ENCODE data around the gene OTUD5. TPM values are rescaled to one million over a fixed set of nuclear protein-coding genes. Genes with fewer than 3 reads are reported as not detected.
"Not testable (repeated sequence)": the region's sequence is repeated elsewhere in the genome, so short reads cannot be mapped to it uniquely, and the experiment has no call there.

The OTUD5 gene
- total RNA-seq, 2 donors from 2014 or later, result 91.0 to 91.6 TPM

DNA sequence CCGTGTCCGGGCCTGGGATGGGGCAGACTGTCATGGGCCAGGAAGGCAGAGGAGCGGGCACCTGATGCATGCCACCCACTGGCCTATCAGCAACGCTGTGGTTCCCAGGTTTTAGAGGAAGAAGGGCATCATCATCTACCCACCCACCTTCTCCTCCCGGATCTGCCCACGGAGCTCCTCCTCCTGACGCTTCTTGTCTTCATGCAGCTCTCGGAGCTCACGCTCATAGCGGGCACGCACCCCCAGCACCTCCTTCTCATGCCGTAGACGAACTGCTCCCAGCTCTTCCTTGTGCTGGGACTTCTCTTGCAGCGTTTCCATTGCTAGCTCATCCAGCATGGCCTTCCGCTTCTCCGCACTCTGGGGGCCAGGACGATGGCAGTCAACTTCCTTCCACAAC lies 25.7 kb upstream of the OTUD5 start:
- Mint-ChIP-seq H3K4me3 (no peak overlapping the region), H3K36me3 (ENCODE audit: low read depth) (peaks cover 10% of the 10 kb centered on the region), H3K4me1 (no peaks in the 10 kb centered on the region), H3K27ac (no peak overlapping the region), H3K27me3 (no peaks in the 10 kb centered on the region)
- DNase-seq, result no peak
- no peaks in the 10 kb centered on the region for H3K9me3 ChIP-seq (ENCODE audit: control insufficient read depth, low read length, poor library complexity, severe bottlenecking)
- no peak for ATAC-seq

DNA sequence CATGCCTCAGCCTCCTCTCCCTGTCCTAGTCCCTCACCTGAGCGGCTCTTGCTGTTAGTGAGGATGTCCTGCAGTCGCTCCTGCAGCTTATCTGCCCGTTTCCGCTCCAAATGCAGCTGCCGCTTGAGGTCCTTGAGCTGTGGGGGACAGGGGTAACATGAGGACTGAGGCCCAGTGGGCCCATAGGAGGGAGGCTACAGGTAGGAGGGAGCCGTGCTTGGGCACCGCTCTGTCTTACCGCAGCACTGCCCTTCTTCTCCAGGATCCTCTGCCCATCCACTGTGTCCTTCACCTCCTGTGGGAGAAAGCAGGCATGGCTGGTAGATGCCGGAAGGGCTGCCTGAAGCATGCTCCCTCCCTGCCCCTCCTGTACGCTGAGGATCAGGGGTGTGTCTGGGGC lies 23.8 kb upstream of the OTUD5 start:
- no peak overlapping the region for H3K4me3 Mint-ChIP-seq
- no peaks in the 10 kb centered on the region for H3K27me3 Mint-ChIP-seq
- H3K27ac Mint-ChIP-seq, result no peak overlapping the region
- H3K4me1 Mint-ChIP-seq, result no peaks in the 10 kb centered on the region
- ATAC-seq (no peak), DNase-seq (no peak)
- H3K36me3 Mint-ChIP-seq (ENCODE audit: low read depth), result peaks cover 10% of the 10 kb centered on the region
- no peaks in the 10 kb centered on the region for H3K9me3 ChIP-seq (ENCODE audit: control insufficient read depth, low read length, poor library complexity, severe bottlenecking)

DNA sequence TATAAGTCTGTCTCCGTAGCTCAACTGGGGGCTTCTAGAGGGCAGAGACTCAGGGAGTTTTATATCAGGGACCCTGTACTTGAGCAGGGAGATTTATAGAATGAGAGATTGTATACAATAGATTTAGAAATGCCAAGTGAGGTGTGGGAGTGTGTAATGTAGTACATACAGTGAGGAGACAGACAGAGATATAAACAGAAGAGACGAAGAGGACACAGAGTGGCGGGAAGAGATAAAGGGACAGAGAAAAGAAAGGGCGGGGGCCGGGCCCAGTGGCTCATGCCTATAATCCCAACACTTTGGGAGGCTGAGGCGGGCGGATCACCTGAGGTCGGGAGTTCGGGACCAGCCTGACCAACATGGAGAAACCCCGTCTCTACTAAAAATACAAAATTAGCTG lies 22.9 kb upstream of the OTUD5 start:
- not testable (repeated sequence) for H3K4me1 Mint-ChIP-seq; H3K4me3 Mint-ChIP-seq; H3K27me3 Mint-ChIP-seq; ATAC-seq; H3K9me3 ChIP-seq (ENCODE audit: control insufficient read depth, low read length, poor library complexity, severe bottlenecking); DNase-seq; H3K27ac Mint-ChIP-seq
- peaks cover 11% of the 10 kb centered on the region for H3K36me3 Mint-ChIP-seq (ENCODE audit: low read depth)

DNA sequence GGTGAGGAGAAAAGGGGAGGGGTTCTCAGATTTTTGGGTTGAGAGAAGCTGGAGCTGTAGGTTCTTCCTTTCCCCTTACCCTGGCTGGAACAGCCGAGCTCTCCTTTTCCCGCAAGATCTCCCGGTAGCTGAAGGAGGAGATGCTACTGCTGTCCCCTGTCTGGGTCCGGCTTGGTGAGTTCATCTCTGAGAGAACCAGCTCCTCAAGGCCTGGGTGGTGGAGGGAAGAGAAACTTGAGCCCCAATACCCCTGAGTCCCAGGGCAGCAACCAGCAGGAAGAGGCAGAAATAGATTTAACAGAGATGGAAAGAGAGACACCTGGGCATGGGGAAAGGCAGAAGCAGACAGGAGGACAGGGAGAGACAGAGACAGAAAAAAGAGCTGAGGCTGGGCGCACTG lies 20.8 kb upstream of the OTUD5 start:
- Mint-ChIP-seq H3K4me3 (no peak overlapping the region), H3K27me3 (no peaks in the 10 kb centered on the region), H3K27ac (no peak overlapping the region), H3K36me3 (ENCODE audit: low read depth) (peaks cover 17% of the 10 kb centered on the region), H3K4me1 (peaks cover 8% of the 10 kb centered on the region)
- DNase-seq (no peak), ATAC-seq (no peak)
- H3K9me3 ChIP-seq (ENCODE audit: control insufficient read depth, low read length, poor library complexity, severe bottlenecking), result no peaks in the 10 kb centered on the region

DNA sequence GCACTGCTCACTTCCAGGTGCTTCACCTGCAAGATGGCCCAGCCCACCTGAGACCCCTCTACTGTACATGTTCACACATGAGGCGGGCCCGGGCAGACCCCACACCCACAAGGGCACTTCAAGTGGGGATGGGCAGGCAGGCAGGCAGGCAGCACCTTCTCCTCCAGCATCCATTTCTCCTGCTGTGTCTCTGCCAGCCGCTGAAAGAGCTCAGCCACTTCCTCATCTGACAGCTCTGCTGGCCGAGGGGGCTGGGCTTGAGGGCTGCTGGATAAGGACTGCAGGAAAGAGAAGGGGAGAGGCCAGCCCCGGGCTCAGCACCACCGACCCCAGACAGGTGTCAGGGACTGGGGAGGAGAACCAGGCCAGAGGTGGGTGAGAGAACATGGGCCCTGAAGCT lies 18.7 kb upstream of the OTUD5 start:
- Mint-ChIP-seq H3K27me3 (no peaks in the 10 kb centered on the region), H3K4me3 (no peak overlapping the region), H3K27ac (no peak overlapping the region), H3K4me1 (peaks cover 15% of the 10 kb centered on the region), H3K36me3 (ENCODE audit: low read depth) (peaks cover 17% of the 10 kb centered on the region)
- DNase-seq (no peak), ATAC-seq (no peak)
- no peaks in the 10 kb centered on the region for H3K9me3 ChIP-seq (ENCODE audit: control insufficient read depth, low read length, poor library complexity, severe bottlenecking)

DNA sequence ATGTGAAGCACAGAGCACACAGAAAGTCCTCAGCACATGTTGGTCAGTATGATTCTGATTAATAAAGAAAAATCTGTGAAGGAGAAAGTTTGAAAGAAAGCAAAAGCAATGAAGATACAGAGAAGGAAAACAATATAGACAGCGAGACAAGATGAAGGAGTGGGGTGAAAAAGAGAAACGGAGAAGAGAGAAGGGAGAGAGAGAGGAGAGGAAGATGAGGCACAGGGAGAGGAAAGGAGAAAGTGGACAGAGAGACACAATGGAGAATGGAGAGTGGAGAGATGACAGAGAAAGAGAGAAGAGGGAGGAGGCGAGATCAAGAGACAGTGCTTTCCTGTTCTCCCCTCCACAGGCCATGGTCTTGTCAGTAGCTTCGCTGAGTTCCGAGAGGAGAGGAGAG lies 18.1 kb upstream of the OTUD5 start:
- Mint-ChIP-seq H3K4me1 (peaks cover 15% of the 10 kb centered on the region), H3K36me3 (ENCODE audit: low read depth) (peaks cover 14% of the 10 kb centered on the region), H3K27ac (no peak overlapping the region), H3K4me3 (no peak overlapping the region), H3K27me3 (no peaks in the 10 kb centered on the region)
- DNase-seq, result no peak
- no peaks in the 10 kb centered on the region for H3K9me3 ChIP-seq (ENCODE audit: control insufficient read depth, low read length, poor library complexity, severe bottlenecking)
- no peak for ATAC-seq

DNA sequence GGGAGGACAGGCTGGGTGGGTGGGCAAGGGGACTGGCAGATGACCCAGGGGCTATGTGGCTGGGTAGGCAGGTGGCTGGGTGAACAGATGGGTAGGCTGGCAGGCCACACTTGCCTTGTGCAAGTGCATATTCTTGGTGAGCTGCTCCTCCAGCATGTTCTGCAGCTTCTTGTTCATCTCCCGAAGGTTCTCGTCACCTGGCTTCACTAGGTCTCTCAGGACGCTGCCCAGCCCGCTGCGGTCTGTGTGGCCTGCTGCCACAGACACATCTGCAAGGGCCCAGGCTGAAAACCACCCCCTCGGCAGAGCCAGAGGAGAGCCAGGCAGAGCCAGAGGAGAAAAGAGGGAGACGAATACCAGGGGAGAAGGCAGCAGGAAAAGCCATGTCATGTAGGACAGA lies 17.6 kb upstream of the OTUD5 start:
- Mint-ChIP-seq H3K27me3 (no peaks in the 10 kb centered on the region), H3K4me3 (no peak overlapping the region), H3K27ac (peak overlapping the region; percentile 72), H3K36me3 (ENCODE audit: low read depth) (peaks cover 12% of the 10 kb centered on the region), H3K4me1 (peaks cover 15% of the 10 kb centered on the region)
- DNase-seq (no peak), ATAC-seq (no peak)
- H3K9me3 ChIP-seq (ENCODE audit: control insufficient read depth, low read length, poor library complexity, severe bottlenecking), result no peaks in the 10 kb centered on the region

DNA sequence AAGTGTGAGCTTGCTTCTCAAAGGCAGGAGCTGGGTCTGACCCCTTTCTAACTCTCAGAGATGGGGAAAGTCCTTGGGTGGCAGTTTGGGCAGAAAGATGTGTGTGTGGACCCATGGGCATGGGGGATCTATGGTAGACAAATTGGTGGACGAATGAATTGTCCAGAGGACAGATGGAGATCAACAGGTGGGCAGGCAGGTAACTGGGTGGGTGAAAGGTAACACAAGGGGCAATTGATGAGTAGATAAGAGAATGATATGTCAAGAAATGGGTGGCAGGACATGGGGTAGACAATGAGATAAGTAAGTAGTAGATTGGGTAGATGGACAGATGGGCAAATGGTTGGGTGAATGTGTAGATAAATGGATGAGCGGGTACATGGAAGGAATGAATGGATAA lies 17.2 kb upstream of the OTUD5 start:
- H3K4me3 Mint-ChIP-seq, result no peak overlapping the region
- H3K36me3 Mint-ChIP-seq (ENCODE audit: low read depth), result peaks cover 12% of the 10 kb centered on the region

DNA sequence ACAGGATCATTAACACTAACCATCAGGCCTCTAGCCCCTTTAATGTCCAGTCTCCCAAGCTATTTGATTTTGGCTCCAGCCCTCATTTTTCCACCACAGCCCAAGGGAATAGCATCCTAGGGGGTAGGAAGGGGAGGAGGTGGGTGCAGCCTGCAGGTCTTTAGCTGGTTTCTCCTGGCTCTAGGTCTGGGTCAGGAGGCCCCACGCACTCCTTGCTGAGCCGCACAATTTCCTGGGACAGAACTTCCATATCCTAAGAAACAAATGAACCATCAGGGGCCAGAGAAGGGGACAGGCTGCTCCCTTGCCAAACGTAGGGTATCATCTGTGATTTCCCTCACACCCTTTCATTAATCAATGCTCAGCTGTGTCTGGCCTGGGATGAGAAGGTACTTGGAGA lies 16.6 kb upstream of the OTUD5 start:
- peak overlapping the region; percentile 72 for H3K27ac Mint-ChIP-seq
- H3K4me3 Mint-ChIP-seq, result no peak overlapping the region
- H3K27me3 Mint-ChIP-seq, result no peaks in the 10 kb centered on the region
- H3K36me3 Mint-ChIP-seq (ENCODE audit: low read depth), result peaks cover 12% of the 10 kb centered on the region
- H3K9me3 ChIP-seq (ENCODE audit: control insufficient read depth, low read length, poor library complexity, severe bottlenecking), result no peaks in the 10 kb centered on the region
- DNase-seq (no peak), ATAC-seq (no peak)
- peaks cover 15% of the 10 kb centered on the region for H3K4me1 Mint-ChIP-seq

More for the DNA sequence above, 17.2 kb upstream of the OTUD5 start:
- H3K9me3 ChIP-seq (ENCODE audit: control insufficient read depth, low read length, poor library complexity, severe bottlenecking), result no peaks in the 10 kb centered on the region
- ATAC-seq, result no peak
- H3K4me1 Mint-ChIP-seq, result peaks cover 15% of the 10 kb centered on the region
- no peaks in the 10 kb centered on the region for H3K27me3 Mint-ChIP-seq
- H3K27ac Mint-ChIP-seq, result peak overlapping the region; percentile 72
- no peak for DNase-seq

DNA sequence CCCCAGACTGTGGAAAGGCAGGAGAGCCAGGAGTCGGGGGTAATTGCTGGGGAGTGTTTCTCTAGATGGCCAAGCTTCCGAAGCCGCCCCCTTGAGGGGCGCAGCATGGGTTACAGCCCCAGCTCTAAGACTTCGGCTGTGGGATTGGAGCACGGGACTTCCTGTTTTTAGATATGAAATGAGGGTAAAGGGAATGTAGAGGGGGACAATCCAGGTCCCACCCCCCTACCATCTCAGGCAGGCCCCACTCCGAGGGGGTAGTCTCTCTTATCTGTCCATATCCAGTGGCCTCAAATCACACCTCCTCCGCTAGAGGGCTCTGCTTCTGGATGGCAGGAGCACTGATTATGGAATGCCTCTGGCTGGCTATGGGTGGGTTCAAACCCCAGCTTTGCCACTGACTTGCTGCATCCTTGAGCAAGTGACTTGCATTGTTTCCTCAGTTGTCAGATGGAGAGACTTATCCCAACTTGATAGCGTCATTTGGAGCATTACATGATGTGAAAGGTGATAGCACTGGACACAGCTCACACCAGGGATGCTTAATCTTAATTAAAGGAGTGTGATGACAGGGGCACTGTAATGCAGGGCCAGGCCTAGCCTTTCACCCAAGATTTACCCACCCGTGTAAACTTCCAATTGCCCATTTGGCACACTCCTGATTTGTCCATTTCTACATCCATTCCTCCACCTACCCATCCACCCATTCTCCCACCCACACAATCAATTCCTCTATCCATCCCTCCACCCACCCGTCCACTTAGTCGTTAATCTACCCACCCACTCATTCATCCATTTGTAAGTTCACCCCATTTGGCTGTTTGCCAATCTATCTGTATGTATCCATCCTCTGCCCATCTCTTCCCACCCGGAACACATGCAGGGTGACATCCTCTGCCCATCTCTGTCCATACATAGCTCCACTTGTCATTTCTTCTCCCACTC lies 15.1 kb upstream of the OTUD5 start:
- ATAC-seq (peak; percentile 73), DNase-seq (no peak)
- Mint-ChIP-seq H3K36me3 (ENCODE audit: low read depth) (peaks cover 9% of the 10 kb centered on the region), H3K27me3 (no peaks in the 10 kb centered on the region), H3K4me3 (peak overlapping the region; percentile 76), H3K4me1 (peaks cover 15% of the 10 kb centered on the region), H3K27ac (no peak overlapping the region)
- no peaks in the 10 kb centered on the region for H3K9me3 ChIP-seq (ENCODE audit: control insufficient read depth, low read length, poor library complexity, severe bottlenecking)

DNA sequence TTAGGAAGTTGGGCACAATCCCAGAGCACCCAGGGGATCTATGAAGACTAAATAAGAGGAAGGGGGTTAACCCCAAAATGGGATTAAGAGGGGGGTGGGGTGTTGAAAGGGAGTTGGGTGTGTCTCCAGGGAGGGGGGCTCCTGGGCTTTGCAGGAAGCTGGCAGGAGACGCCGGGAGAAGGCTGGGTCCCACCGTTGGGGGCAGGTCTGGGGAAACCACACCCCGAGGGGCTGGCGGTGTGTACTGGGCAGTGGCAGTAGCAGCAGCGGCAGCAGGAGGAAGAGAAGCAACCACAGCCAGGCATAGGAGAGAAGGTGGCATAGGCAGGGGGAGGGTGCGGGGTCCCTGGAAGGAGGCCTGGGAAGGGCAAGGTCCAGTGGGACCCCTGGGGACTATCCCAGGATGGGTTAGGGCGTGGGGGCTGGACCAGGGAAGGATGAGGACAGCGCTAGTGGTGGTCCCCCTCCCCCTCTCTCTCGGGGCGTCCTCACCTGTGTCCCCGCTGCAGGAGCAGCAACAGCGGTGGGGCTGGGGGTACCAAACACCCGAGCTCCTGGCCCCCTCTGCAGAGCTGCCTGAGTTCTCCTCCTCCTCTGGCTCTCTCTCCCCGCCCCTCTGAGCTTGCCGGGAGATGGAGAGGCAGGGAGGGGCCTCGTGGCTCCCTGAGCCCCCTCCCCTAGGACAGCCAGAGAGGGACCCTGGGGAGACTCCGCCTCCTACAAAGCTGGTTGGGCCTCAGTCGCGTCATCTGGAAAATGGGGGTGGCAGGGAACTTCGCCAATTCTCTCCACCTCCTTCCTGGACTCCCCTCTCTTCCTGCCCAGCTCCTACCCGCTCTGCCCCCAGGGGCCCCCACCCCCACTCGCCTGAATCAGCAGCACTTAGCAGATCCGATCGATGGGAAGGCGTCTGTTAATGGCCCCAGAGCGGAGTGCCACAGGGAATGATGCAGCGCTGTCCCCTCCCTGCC lies 14.1 kb upstream of the OTUD5 start, which contains the start of gene KCND1:
TSS of gene KCND1 (minus strand) at position 596 of the 971 bp plus-strand sequence. CDS start 1,573 bp downstream, outside the sequence.
- Mint-ChIP-seq H3K27ac (peak within 1 kb of the TSS; percentile 70), H3K4me3 (peak within 1 kb of the TSS; percentile 76), H3K36me3 (ENCODE audit: low read depth) (peaks cover 9% of the 10 kb centered on the region), H3K27me3 (no peaks in the 10 kb centered on the region), H3K4me1 (peaks cover 15% of the 10 kb centered on the region)
- H3K9me3 ChIP-seq (ENCODE audit: control insufficient read depth, low read length, poor library complexity, severe bottlenecking), result no peaks in the 10 kb centered on the region
- DNase-seq, result no peak
- peak; percentile 37 for ATAC-seq

DNA sequence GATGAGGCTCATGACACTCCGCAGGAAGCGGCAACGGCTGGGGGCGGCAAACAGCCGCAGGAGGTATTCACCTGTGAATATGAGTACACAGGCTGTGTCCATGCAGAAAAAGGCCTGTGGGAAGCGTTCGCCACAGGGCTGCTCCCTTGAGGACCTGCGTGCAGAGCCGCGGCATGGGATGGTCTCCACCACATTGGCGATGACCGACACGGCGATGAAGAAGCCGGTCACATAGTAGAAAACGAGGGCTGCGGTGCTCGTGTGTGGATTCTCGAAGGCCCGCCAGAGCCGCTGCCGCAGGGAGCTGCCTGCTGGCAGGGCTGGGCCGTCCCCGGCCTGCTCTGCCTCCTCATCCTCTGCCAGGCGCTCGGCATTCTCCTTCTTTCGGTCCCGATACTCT lies 12.1 kb upstream of the OTUD5 start:
- H3K27ac Mint-ChIP-seq, result no peak overlapping the region
- H3K9me3 ChIP-seq (ENCODE audit: control insufficient read depth, low read length, poor library complexity, severe bottlenecking), result no peaks in the 10 kb centered on the region
- H3K4me3 Mint-ChIP-seq, result no peak overlapping the region
- ATAC-seq (no peak), DNase-seq (no peak)
- H3K36me3 Mint-ChIP-seq (ENCODE audit: low read depth), result peaks cover 1% of the 10 kb centered on the region
- peaks cover 9% of the 10 kb centered on the region for H3K4me1 Mint-ChIP-seq
- no peaks in the 10 kb centered on the region for H3K27me3 Mint-ChIP-seq

DNA sequence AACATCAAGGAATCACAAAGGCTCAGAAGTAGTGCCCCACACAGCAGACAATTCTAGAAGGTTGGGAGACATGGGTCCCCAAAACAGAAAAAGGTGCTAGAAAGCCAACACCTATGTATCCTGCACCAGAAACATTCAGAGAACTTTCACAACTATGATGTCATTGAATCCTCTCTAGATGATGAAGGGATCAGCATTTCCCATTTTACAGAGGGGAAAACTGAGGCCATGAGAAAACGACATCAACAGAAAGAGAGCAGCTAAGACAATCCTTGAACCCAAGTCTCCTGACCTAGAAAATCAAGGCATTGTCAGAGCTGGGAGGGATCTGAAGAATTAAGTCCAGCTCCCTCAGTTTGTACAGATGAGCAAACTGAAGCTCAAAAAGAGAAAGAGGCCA lies 11.0 kb upstream of the OTUD5 start:
- ATAC-seq, result no peak
- H3K4me1 Mint-ChIP-seq, result peaks cover 9% of the 10 kb centered on the region
- no peaks in the 10 kb centered on the region for H3K9me3 ChIP-seq (ENCODE audit: control insufficient read depth, low read length, poor library complexity, severe bottlenecking)
- H3K36me3 Mint-ChIP-seq (ENCODE audit: low read depth), result no peaks in the 10 kb centered on the region
- H3K27me3 Mint-ChIP-seq, result no peaks in the 10 kb centered on the region
- no peak for DNase-seq
- H3K27ac Mint-ChIP-seq, result no peak overlapping the region
- no peak overlapping the region for H3K4me3 Mint-ChIP-seq

Data from T-helper 17 cell (primary cell).